ENCODE measurements around the gene C16orf95. TPM values are rescaled to one million over a fixed set of nuclear protein-coding genes. Genes with fewer than 3 reads are reported as not detected.
A peak's percentile ranks its signal among the peaks of the same experiment; 100 is the strongest.

C16orf95 gene
- total RNA-seq, 1 donor from 2014 or later = 6.9 TPM

DNA sequence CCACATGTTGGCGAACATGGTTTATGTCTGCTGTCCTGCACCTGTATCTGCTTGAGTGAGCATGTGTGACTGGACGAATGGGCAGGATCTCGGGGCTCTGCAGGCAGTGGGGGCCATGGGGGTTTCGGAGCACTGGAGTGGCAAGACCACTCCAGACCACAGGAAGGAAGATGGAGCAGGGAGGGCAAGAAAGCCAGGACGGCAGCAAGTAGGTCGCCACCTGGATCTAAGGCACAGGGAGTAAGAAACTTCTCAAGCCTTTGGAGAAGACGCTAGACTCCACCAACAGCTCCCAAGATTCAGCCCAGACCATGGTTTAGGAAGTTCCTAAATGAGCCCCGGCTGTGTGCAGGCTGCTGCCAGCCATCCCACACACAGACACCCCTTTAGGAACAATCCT lies 32.8 kb upstream of the C16orf95 start:
- no peak for DNase-seq (ENCODE audit: low spot score)
- Mint-ChIP-seq H3K9me3 (ENCODE audit: low read depth) (no peaks in the 10 kb centered on the region), H3K4me3 (ENCODE audit: unreplicated experiment) (no peak overlapping the region), H3K27ac (ENCODE audit: unreplicated experiment) (no peak overlapping the region), H3K4me1 (ENCODE audit: low read depth) (peaks cover 18% of the 10 kb centered on the region), H3K36me3 (ENCODE audit: low read depth) (peaks cover 11% of the 10 kb centered on the region), H3K27me3 (ENCODE audit: low read depth) (no peaks in the 10 kb centered on the region)
- TF ChIP-seq, protein P1, sequence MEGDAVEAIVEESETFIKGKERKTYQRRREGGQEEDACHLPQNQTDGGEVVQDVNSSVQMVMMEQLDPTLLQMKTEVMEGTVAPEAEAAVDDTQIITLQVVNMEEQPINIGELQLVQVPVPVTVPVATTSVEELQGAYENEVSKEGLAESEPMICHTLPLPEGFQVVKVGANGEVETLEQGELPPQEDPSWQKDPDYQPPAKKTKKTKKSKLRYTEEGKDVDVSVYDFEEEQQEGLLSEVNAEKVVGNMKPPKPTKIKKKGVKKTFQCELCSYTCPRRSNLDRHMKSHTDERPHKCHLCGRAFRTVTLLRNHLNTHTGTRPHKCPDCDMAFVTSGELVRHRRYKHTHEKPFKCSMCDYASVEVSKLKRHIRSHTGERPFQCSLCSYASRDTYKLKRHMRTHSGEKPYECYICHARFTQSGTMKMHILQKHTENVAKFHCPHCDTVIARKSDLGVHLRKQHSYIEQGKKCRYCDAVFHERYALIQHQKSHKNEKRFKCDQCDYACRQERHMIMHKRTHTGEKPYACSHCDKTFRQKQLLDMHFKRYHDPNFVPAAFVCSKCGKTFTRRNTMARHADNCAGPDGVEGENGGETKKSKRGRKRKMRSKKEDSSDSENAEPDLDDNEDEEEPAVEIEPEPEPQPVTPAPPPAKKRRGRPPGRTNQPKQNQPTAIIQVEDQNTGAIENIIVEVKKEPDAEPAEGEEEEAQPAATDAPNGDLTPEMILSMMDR (IDR thresholded peaks at IDR 0.05) = no peak

DNA sequence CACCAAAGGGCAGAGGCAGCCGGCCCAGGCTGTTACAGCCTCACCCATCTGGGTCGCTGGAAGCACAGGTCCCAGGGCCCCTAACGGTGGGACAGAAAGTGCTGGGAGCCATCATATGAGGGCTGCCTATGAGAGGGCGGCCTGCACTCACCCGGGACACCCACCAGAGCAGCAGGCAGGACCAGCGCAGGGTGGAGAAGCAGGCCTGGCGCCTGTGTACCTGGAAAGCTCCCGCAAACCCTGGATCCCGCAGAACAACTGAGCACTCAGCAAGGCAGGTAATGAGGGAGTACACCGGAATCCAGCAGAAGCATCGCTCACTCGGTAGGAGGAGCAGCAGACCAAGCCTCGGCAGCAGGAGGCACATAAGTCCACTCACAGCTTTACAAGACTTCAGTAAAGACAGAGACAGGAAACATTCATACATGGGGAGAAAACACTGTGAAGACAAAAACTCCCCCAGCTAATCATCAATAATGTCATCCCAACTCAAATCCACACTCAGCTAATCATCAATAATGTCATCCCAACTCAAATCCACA lies 31.5 kb upstream of the C16orf95 start:
- peaks cover 14% of the 10 kb centered on the region for H3K36me3 Mint-ChIP-seq (ENCODE audit: low read depth)
- TF ChIP-seq, protein P1 (IDR thresholded peaks at IDR 0.05) = no peak

DNA sequence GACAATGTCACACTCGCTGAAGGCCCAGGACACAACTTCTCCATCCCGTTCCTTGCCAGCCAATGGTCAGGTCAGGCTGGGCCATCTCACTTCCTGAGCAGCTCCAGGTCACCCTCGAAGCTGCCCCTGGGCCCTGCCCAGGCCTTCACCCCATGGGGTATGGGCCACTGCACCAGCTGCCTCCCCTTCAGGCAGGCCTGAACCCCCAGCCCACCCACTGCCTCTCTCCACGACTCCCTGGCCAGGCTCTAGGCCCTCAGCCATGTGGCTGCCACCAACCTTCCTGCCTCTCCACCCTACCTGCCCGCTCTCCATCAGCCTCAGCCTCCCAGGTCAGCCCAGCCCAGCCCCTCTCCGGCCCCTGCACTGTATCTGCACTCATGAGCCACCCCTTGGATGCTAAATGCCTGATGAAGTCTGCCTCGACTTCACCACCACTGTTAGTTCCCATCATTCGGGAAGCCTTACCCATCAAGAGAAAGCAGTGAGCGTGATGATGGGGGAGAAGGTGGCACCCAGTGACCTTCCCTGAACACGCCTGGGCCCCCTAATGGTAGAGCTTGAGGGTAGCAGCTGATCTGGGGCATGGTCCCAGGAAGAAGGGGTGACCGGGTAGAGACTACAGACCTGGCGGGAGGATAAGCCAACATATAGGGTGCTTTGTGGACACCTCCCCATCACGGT lies 30.9 kb upstream of the C16orf95 start:
- DNase-seq (ENCODE audit: low spot score) = no peak

More for the DNA sequence above, 31.5 kb upstream of the C16orf95 start:
- peaks cover 24% of the 10 kb centered on the region for H3K4me1 Mint-ChIP-seq (ENCODE audit: low read depth)
- no peak overlapping the region for H3K27ac Mint-ChIP-seq (ENCODE audit: unreplicated experiment)
- H3K4me3 Mint-ChIP-seq (ENCODE audit: unreplicated experiment) = no peak overlapping the region
- DNase-seq (ENCODE audit: low spot score) = no peak
- no peaks in the 10 kb centered on the region for H3K9me3 Mint-ChIP-seq (ENCODE audit: low read depth)
- no peaks in the 10 kb centered on the region for H3K27me3 Mint-ChIP-seq (ENCODE audit: low read depth)

DNA sequence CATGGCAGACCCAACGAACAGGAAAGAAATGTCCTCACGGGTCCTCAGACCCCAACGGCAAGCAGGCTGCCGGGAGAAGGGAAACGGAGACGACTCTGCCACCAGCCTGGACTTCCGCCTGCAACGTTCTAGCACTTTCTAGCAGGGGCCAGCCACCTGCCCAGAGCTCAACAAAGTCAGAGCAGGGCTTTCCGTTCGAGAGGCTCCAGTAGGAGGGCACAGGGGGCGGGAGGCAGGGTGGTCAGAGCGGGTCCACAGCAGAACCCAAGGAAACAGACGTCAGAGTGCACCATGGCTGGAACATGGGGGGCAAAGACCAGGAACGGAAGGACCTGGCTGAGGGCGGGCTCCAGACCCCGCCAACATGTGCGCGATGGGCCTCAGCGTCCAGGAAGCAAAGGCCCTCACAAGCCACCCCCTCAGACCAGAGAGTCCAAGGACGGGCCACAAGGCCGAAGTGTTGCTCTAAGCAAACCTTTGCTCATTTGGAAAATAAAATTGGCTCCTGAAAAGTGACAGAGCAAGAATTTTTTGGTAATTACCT lies 29.4 kb upstream of the C16orf95 start:
- Mint-ChIP-seq H3K36me3 (ENCODE audit: low read depth) (peaks cover 20% of the 10 kb centered on the region), H3K4me1 (ENCODE audit: low read depth) (peaks cover 24% of the 10 kb centered on the region), H3K27ac (ENCODE audit: unreplicated experiment) (no peak overlapping the region), H3K9me3 (ENCODE audit: low read depth) (no peaks in the 10 kb centered on the region), H3K27me3 (ENCODE audit: low read depth) (no peaks in the 10 kb centered on the region), H3K4me3 (ENCODE audit: unreplicated experiment) (no peak overlapping the region)
- TF ChIP-seq, protein P1 (IDR thresholded peaks at IDR 0.05) = no peak
- DNase-seq (ENCODE audit: low spot score) = no peak

More for the DNA sequence above, 30.9 kb upstream of the C16orf95 start:
- H3K27ac Mint-ChIP-seq (ENCODE audit: unreplicated experiment) = no peak overlapping the region
- H3K4me1 Mint-ChIP-seq (ENCODE audit: low read depth) = peaks cover 24% of the 10 kb centered on the region
- no peaks in the 10 kb centered on the region for H3K27me3 Mint-ChIP-seq (ENCODE audit: low read depth)
- peaks cover 15% of the 10 kb centered on the region for H3K36me3 Mint-ChIP-seq (ENCODE audit: low read depth)
- no peak overlapping the region for H3K4me3 Mint-ChIP-seq (ENCODE audit: unreplicated experiment)
- no peaks in the 10 kb centered on the region for H3K9me3 Mint-ChIP-seq (ENCODE audit: low read depth)
- TF ChIP-seq, protein P1 (IDR thresholded peaks at IDR 0.05) = peak; percentile 8

DNA sequence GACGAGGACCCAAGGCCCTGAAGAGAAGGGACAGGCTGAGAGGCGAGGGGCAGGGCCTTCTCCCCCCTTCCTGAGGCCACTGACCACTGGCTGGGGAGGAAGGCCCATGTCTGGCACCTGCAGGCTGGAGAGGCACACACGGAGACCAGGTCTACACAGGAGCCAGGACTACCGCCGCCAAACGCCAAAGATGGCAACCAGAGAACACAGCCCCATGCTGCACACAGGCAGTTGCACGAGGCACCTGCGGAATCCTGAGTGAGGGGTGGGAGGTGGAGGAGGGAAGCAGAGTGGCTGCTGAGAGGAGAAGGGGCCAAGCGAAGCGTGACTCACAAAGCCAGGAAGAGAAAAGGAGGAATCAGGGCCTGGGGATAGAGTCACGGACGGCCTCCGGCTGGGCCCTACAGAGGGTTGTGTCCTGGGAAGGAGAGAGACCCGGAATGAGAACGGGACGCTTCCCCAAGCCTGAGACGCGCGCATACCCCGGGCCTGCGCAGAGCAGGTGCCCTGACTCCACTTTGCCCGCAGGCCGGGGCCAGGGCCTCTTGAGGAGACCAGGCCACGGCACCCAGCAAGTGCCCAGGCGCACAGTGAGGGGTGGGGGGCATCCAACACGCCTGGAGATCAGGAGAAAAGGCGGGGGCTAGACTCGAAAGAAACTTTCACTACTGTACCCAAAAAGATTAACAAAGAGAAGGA lies 28.7 kb upstream of the C16orf95 start:
- Mint-ChIP-seq H3K4me1 (ENCODE audit: low read depth) (peaks cover 22% of the 10 kb centered on the region), H3K36me3 (ENCODE audit: low read depth) (peaks cover 20% of the 10 kb centered on the region), H3K27ac (ENCODE audit: unreplicated experiment) (peak overlapping the region; percentile 14)

More for the DNA sequence above, 28.7 kb upstream of the C16orf95 start:
- no peaks in the 10 kb centered on the region for H3K9me3 Mint-ChIP-seq (ENCODE audit: low read depth)
- TF ChIP-seq, protein P1 (IDR thresholded peaks at IDR 0.05) = no peak
- H3K27me3 Mint-ChIP-seq (ENCODE audit: low read depth) = no peaks in the 10 kb centered on the region
- no peak for DNase-seq (ENCODE audit: low spot score)
- H3K4me3 Mint-ChIP-seq (ENCODE audit: unreplicated experiment) = no peak overlapping the region

Data from chondrocyte (in vitro differentiated cells).